GM21825 (cell line): ENCODE measurements around the gene ZMYND12.

Experiments
- ATAC-seq: cut with Tn5 transposase; IDR thresholded peaks from one replicate; pipeline ENCODE4 v1.9.1; 2021; ENCODE audit warnings: mild to moderate bottlenecking, moderate library complexity; ENCODE audit not compliant: unreplicated experiment

ZMYND12 gene

GRCh38 chr1:42399315-42400100 lies 56.3 kb downstream of the ZMYND12 start:
- ATAC-seq = no peak

DNA sequence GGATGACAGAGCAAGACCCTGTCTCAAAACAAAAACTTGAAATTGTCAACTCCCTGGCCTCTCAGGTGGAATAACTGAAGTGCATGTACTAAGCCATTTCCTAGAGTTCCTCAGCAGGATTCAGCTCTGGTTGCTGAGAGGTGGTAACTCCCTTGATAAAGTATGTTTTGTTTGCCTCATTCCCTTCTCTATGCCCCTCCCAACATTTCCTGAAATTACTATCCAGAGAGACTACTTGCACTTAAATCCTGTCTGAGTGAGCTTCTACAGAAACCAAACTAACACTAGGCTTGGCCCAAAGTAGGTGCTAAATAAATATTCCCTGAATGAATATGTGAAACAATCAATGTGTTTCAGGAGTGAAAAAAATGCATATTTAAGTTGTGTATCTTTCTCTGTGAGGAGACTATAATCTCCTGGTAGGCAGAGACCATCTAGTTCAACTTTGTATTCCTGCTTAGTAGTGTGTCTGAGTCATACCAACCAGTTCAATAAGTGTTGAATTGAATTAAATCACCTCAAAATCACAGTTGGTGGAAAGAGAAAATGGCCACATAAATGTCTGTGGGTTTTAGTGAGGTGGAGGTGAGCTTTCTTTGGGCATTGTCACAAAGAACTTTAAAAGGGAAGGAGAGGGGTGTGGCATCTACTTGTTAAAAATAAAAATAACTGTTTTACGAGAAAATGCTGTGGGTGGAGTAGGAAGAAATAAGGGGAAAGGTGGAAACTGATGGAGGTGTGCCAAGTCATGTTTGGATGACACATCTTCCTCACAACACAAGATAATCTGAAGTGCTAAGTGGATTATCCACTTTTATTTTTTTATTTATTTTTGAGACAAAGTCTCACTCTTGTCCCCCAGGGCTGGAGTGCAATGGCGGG lies 62.6 kb downstream of the ZMYND12 start:
- no peak for ATAC-seq

- no peak for ATAC-seq
Observed at GRCh38 chr1:42392255-42392654, 63.6 kb downstream of the ZMYND12 start.

DNA sequence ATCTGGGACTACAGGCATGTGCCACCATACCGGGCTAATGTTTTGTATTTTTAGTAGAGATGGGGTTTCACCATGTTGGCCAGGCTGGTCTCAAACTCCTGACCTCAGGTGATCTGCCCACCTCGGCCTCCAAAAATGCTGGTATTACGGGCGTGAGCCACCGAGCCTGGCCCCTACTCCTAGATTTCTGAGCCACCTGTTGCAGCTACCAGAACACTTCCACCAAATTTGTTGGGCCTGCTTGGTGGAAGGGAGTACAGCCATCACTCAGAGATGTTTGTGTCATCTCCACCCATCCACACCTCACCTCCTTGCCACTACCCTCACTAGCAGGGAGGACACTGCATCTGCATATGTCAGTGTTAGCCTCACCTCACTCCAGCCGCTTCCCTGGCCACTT lies 69.8 kb downstream of the ZMYND12 start:
- ATAC-seq = no peak

DNA sequence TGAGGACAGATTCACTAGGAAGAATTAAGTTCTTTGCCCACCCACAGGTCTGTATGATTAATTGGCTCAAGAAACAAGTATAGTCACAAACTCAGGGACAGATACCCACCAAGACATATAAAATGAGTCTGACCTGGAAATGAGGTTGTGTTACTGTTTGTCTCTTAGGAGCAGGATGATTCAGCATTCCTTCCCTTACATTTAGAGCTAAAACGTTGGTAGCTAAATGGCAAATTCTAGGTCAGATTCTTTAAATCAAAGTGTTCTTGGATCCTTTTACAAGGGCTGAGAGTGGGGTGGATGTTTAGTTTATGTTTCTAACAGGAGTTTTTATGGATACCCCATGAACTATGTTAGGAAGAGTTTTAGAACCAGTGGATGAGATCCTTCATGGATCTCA lies 70.5 kb downstream of the ZMYND12 start:
- no peak for ATAC-seq

GRCh38 chr1:42381280-42381673 lies 74.5 kb downstream of the ZMYND12 start:
- no peak for ATAC-seq

- ATAC-seq = peak; percentile 77
Observed at GRCh38 chr1:42380586-42381279, 75.1 kb downstream of the ZMYND12 start, which contains the start of gene RIMKLA. Gene RIMKLA, plus strand, starts transcription at chr1:42380792. Its CDS starts 143 bp downstream, at chr1:42380935.
